Measurements from ENCODE around the gene GRM7. TPM values are rescaled to one million over a fixed set of nuclear protein-coding genes. Genes with fewer than 3 reads are reported as not detected.

GRM7 gene
- total and polyA plus RNA-seq, 9 of the 15 experiments (the other 6 are each of a cell fraction or from before 2014, with no cell fraction given) = not detected

DNA sequence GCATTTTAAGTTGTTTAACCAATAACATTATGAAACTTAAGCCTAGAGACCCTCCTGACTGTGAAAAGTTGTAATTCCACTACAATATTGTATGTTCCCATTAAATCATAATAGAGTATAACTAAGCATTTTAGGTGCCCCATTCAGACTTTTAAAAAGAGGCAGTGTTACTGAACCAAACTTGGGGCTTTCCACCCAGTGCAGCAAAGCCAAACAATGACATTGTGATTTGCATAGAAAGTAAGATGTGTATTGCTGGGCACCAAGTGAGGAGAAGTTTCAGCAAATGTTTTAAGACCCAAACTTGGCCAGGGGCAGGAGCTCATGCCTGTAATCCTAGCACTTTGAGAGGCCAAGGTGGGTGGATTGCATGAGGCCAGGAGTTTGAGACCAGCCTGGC, 706.2 kb downstream of the GRM7 start (continued):
- TF ChIP-seq, protein P1, sequence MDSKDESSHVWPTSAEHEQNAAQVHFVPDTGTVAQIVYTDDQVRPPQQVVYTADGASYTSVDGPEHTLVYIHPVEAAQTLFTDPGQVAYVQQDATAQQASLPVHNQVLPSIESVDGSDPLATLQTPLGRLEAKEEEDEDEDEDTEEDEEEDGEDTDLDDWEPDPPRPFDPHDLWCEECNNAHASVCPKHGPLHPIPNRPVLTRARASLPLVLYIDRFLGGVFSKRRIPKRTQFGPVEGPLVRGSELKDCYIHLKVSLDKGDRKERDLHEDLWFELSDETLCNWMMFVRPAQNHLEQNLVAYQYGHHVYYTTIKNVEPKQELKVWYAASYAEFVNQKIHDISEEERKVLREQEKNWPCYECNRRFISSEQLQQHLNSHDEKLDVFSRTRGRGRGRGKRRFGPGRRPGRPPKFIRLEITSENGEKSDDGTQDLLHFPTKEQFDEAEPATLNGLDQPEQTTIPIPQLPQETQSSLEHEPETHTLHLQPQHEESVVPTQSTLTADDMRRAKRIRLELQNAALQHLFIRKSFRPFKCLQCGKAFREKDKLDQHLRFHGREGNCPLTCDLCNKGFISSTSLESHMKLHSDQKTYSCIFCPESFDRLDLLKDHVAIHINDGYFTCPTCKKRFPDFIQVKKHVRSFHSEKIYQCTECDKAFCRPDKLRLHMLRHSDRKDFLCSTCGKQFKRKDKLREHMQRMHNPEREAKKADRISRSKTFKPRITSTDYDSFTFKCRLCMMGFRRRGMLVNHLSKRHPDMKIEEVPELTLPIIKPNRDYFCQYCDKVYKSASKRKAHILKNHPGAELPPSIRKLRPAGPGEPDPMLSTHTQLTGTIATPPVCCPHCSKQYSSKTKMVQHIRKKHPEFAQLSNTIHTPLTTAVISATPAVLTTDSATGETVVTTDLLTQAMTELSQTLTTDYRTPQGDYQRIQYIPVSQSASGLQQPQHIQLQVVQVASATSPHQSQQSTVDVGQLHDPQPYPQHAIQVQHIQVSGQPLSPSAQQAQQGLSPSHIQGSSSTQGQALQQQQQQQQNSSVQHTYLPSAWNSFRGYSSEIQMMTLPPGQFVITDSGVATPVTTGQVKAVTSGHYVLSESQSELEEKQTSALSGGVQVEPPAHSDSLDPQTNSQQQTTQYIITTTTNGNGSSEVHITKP (IDR thresholded peaks at IDR 0.05; ENCODE audit: partially characterized antibody) = no peak
- TF ChIP-seq, protein P2, sequence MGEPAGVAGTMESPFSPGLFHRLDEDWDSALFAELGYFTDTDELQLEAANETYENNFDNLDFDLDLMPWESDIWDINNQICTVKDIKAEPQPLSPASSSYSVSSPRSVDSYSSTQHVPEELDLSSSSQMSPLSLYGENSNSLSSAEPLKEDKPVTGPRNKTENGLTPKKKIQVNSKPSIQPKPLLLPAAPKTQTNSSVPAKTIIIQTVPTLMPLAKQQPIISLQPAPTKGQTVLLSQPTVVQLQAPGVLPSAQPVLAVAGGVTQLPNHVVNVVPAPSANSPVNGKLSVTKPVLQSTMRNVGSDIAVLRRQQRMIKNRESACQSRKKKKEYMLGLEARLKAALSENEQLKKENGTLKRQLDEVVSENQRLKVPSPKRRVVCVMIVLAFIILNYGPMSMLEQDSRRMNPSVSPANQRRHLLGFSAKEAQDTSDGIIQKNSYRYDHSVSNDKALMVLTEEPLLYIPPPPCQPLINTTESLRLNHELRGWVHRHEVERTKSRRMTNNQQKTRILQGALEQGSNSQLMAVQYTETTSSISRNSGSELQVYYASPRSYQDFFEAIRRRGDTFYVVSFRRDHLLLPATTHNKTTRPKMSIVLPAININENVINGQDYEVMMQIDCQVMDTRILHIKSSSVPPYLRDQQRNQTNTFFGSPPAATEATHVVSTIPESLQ (CRISPR knock-in tag; IDR thresholded peaks at IDR 0.05) = no peak
- TF ChIP-seq, protein P3, sequence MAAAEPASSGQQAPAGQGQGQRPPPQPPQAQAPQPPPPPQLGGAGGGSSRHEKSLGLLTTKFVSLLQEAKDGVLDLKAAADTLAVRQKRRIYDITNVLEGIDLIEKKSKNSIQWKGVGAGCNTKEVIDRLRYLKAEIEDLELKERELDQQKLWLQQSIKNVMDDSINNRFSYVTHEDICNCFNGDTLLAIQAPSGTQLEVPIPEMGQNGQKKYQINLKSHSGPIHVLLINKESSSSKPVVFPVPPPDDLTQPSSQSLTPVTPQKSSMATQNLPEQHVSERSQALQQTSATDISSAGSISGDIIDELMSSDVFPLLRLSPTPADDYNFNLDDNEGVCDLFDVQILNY (CRISPR knock-in tag; IDR thresholded peaks at IDR 0.05) = no peak
- no peak for TF ChIP-seq ZNF224 (CRISPR knock-in tag; IDR thresholded peaks at IDR 0.05)

Measured in K562 (cell line).